LoVo (cell line): Measurements from ENCODE around the gene VAX1.

Experiments
- DNase-seq: peaks from one replicate; pipeline ENCODE4 v3.0.0-alpha.2; 2016; ENCODE audit warnings: low spot score

VAX1 gene

GRCh38 chr10:117164592-117165537, 26.8 kb upstream of the VAX1 start:
- no peak for DNase-seq

GRCh38 chr10:117163954-117164548, 26.0 kb upstream of the VAX1 start:
- no peak for DNase-seq

- no peak for DNase-seq
These were observed 25.2 kb upstream of the VAX1 start for GRCh38 chr10:117163061-117163953.

GRCh38 chr10:117162093-117163060, 24.3 kb upstream of the VAX1 start:
- DNase-seq: no peak

GRCh38 chr10:117161386-117162033, 23.4 kb upstream of the VAX1 start:
- no peak for DNase-seq

GRCh38 chr10:117160567-117160966, 22.5 kb upstream of the VAX1 start:
- no peak for DNase-seq

- DNase-seq: no peak
These were observed 21.3 kb upstream of the VAX1 start for GRCh38 chr10:117159390-117159789.

GRCh38 chr10:117158297-117158696, 20.2 kb upstream of the VAX1 start:
- no peak for DNase-seq

- DNase-seq: no peak
These were observed 14.6 kb upstream of the VAX1 start for GRCh38 chr10:117152668-117153067.

- DNase-seq: no peak
These were observed 10.2 kb upstream of the VAX1 start for GRCh38 chr10:117148284-117148683.

GRCh38 chr10:117145019-117145418, 6.9 kb upstream of the VAX1 start:
- DNase-seq: no peak

GRCh38 chr10:117143103-117143823, 5.2 kb upstream of the VAX1 start:
- DNase-seq: no peak

- DNase-seq: no peak
These were observed 2.4 kb upstream of the VAX1 start for GRCh38 chr10:117140525-117140902.

GRCh38 chr10:117139581-117140524, 1.8 kb upstream of the VAX1 start:
- DNase-seq: no peak

GRCh38 chr10:117138838-117139580, 939 bp upstream of the VAX1 start:
- DNase-seq: no peak

- DNase-seq: peak; percentile 7
These were observed 799 bp downstream of the VAX1 start for GRCh38 chr10:117137031-117137910.

GRCh38 chr10:117136391-117136975, 1.6 kb downstream of the VAX1 start:
- no peak for DNase-seq
